Measurements from ENCODE around the gene PITPNM3.

PITPNM3 gene

DNA sequence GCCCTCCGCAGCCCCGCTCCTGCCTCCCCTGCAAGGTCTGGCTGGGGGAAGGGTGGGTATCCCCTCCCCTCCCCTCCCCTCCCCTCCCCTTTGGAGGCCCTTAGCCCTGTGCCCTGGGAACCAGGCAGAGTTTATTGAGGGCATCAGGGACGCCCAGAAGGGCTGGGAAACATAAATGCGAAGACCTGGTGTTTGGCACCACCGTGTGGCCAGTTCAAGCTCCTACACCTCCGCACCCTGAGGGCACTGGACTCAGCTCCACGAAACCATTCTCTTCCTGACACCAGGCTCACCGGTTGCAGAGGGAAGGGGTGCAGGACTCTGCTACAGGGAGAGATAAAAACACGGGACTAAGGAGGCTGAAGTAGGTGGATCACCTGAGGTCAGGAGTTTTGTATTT, 120.4 kb downstream of the PITPNM3 start:
- peak; percentile 59 to 71 for DNase-seq

DNA sequence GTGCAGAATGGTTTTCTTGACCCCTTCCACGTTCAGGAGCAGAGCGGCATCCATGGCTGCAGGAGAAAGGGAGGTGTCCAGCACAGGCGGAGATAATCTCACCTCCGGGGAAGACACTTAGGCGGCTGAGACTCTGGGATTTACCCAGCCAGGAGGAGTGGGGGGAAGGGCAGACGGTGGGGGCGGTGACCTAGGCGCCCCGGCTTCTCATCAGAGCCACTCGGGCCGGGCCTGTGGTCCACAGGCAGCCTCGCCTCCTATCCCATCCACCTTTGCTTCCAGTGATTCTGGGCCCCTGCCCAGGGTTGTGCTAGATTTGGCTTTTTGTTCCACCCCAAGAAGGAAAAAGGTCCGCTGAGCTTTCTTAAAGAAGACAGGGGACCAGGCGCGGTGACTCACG, 121.3 kb downstream of the PITPNM3 start, which contains the start of gene AIPL1:
TSS of gene AIPL1 (minus strand) at position 71 of the 400 bp plus-strand sequence. CDS start at position 54, 17 bp downstream.
- DNase-seq, result no peak

DNA sequence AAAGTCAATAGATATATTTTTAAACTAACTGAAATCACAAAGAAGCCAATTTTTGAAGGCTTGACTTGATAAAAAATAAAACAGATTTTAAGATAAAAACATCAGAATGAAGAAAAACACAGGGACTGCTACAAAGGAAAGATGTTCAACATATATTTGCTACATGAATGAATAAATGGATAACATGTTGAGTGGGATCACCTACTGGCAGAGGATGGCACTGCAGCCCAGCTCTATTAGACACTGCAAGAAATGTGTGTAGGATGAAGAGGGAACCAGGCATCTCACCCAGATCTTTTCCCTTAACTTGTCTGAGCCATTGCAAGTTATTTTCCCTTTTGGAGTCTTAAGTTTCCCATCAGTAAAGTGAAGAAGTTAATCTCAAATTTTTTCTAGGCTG, 125.6 kb downstream of the PITPNM3 start:
- DNase-seq, result peak in 1 of 2 donors; percentile 19

DNA sequence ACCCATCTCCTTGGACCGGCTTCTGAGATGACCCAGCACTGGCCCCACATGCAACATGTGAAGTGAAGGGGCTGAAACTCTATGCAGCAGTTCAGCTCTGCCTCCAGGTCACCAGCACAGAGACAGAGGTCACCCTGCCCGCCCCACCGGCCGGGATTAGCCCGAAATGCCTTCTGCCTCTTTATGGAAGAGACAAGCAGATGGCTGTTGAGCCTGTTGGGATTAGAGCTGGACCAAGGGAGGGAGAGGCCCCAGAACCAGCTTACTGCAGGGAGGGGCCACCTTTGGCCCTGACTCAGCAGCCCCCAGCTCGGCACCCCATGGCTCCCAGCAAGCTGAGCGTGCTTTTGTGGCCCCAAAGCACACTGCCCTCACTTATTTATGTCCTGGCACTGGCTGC, 127.1 kb downstream of the PITPNM3 start:
- DNase-seq, result no peak

DNA sequence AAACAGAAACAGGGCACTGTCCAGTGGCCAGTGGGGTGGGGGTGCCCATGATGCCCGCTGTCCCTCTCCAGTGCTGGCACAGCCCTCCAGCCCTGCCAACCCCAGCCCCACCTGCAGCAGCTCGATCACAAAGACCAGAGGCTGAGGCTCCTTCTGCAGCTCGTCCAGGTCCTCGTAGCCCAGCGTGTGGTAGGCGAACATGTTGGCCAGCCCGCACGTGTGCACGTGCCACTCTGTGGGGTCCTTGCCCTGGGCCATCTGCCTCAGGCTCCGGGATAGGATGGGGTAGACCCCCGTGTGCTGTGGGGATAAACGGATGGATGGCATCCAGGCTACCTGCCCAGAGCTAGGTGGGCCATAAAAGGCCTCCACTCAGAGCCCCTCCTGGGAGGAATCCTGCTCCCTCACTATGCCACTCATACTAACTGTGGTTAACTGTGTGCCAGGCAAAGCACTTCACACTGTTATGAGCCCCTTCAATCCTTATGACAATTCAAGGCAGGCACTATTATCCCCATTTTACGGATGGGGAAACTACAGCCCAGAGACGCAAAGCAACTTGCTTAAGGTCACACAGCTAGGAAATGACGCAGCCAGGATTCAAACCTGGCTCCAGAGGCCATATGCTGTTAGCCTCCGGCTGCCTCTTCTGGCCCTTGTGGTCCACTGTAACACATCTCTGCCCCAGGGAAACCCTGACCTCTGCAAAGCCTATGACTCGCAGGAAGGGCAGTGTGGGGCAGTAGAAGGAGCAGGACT, 128.0 kb downstream of the PITPNM3 start:
- no peak for DNase-seq

DNA sequence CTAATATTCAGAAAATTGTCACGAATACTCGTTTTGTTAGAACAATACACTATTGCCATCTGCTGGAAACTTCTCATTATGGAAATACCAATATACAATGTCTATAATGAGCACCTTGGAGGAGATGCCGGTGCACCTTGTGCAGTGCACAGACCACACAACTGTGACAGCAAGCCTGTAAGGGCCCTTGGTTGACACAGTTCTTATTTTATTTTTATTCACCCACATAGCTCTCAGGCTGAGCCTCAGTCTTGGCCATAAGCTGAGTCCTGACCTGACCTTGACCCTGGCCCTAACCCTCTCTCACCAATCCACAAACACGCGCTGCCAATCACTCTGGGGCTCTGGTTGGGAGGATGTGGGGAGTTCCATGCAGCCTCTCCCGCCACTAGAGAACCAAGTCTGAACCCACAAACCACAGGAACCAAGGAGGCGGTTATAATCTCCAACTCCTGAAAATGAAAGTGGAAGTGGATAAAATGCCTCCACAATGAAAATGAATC, 129.0 kb downstream of the PITPNM3 start:
- peak; percentile 23 to 64 for DNase-seq

DNA sequence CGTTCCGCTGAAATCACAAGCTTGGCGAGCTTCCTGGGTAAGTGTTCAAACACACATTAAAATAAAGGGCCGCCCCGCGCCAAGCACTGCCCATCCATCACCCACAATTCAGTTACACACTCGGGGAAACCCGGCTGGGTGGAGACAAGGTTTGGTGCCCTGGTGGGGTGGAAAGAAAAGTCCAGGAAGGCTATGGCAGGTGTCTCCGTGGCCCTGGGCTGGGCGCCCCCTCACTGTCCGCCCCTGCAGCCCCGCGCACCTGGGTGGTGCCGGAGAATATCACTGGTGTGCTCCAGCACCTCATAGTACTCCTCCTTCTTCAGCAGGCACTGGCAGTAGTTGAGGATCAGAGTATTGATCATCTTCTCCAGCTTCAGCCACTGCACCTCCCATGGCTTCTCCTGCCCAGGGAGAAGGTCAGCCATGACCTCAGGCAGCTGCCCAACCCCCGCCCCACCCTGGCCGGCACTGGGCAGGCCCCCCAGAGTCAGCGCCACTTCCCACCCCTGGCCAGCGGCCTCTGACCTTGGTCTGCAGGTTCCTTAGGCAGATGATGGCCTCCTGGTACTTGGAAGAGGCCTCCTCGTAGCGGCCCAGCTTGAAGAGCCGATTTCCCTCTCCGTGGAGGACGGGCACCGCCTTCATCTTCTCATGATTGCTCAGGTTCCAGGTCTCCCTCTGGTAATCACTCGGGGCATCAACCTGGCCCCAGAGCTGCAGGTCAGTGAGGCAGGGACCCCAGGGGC, 129.8 kb downstream of the PITPNM3 start:
- DNase-seq, result no peak

DNA sequence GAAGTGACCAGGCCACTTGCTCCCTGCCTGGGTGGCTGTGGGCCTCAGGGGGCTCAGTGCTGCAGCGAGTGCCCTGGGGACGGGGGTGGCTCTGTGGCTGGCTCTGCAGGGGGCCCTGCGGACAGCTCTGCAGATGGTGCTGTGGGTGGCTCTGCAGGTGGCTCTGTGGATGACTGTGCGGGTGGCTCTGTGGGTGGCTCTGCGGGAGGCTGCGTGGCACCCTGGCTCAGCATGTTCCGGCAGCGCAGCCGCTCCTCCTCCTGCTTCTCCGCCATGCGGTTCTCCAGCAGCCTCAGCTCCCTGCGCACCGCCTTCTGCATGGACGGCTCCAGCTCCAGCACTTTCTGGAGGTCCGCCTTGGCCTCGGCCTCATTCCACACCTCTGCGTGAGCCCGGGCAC, 130.9 kb downstream of the PITPNM3 start:
- DNase-seq, result no peak

DNA sequence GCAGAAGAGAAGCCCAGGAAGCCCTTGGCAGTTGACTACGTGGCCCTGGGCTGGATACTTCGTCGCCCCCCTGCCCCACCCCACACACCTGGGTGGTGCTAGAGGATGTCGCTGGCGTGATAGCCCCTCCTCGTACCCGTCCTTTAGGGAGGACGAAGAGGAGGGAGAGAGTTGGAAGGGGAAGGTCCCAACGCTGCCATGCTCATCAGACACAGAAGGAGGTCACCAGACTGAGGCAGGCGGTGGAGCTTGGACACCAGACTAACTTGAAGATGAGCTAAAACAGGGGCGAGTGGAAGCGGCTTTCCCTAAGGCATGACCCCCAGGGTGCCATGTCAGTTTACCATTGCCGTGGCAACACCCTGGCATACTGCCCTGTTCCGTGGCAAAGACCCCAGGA, 132.4 kb downstream of the PITPNM3 start:
- no peak for DNase-seq

DNA sequence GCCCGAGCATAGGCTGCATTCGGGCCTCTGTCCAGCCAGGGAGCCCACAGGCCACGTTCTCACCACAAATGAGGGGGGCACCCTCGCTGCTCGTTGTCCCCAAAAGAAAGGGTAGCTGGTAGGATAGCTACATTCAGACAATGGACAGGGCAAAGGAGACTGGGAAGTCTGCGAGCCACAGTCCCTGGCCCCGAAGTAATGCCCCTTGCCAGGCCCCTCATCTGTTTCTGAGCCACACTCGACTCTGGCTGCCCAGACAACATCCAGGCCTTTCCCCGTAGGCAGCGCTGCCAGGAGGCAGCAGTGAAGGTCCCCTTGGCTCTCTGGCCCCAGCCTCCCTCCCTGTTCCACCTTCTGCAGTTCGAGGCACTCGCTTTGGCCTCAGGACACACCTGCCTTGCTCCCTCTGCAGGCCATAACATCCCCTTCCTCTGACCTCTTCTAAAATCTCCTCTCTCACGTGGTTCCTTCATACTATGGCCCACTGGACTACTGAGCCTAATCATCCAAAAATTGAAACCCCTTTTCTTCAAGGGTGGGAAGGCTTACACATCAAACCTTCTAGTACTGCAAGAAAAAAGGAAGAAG, 133.6 kb downstream of the PITPNM3 start:
- DNase-seq, result no peak

DNA sequence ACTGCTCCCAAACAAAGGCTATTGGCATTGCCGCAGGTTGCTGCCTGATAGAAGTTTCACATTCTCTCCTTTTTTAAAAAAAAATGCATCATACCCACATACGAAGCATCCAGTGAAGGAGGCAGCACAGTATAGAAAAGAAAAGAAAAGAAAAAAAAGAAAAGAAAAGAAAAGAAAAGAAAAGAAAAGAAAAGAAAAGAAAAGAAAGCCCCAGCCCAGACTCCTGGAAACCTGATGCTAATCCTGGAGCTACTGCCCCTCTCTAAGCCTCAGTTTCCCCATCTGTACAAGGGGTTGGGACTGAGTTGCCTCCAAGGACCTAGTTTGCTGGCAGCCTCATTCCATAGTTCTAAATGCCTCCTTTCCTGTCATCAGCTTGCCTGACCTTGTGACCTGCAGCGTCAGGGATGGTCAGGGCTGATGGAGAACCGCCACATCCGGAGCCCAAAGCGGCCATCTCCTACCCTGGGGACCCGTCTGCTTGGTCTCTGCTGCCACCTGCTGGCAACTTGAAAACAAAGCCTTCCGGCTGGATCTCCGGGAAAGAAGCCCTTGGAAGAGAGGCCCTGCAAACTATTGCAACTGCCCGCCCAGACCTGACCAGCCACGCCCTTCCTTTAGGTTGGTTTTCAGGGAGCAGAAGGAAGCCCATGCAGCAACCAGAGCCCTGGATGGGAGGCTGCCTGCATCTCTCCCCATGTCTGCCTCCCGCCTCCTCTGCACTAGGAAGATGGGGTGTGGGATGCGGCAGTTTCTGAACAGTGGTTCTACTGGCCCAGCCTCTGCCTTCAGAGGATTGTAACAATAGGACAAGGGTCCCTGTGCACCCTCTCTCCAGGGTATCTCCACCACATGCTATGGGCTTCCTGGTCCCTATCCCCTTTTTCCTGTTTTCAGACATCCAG, 134.4 kb downstream of the PITPNM3 start:
- DNase-seq, result peak; percentile 71 to 74

DNA sequence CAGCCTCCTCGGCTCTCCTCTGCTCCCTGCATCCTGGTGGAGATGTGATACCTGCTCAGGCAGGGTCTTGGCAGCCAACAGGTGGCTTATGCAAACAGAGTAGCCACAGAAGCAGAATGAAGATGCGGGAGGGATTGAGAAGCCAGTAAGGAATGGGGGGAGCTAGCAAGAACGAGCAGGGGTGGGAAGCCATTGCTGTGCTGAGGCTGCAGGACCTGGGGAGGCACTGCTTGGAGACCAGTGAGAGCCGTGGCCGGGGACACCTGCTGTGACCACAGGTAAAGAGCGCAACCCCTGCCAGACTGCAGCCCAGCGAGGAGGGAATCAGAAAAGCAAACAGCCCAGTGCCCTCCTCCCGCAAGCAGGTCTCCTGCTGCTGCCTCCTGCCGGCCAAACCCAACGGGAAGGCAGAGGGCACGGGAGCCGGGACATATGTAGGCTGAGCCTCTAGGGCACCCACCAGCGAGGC, 136.1 kb downstream of the PITPNM3 start:
- DNase-seq, result peak in 1 of 2 donors; percentile 13

DNA sequence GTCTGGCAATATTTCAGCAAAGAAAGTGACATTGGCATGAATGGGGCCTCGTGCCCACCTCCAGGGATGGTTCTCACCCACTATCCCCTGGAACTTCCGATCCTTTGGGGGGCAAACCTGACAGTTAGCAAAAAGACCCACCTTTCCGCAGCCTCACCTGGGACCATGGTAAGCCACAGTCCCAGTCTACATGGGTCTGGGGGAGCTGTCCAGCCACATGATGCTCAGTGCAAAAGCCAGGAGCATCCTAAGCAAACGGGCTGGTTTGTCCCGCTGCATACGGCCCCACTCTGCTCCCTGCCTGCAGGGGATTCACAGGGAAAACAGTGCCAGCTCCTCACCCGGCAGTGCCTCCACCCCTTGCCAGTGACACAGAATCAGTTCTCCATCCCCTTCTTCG, 140.7 kb downstream of the PITPNM3 start:
- DNase-seq, result no peak

DNA sequence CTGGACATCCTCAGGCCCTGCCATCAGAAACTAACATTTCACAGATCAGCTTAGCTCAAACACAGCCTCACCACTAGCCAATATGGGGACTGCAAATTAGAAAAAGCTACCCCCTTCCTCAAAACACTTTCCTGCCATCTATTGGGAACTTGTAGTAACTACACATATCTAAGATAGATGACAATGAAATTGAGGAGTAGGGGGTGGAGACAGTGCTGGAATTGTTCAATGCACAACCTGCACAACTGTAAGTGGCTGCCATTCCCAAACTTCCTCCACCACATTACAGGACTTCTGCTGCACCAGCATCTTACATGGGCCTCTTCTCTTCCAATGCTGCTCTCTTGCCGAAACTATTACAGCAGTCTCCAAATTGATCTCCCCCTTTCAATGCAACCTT, 143.3 kb downstream of the PITPNM3 start:
- peak in 1 of 2 donors; percentile 12 for DNase-seq

DNA sequence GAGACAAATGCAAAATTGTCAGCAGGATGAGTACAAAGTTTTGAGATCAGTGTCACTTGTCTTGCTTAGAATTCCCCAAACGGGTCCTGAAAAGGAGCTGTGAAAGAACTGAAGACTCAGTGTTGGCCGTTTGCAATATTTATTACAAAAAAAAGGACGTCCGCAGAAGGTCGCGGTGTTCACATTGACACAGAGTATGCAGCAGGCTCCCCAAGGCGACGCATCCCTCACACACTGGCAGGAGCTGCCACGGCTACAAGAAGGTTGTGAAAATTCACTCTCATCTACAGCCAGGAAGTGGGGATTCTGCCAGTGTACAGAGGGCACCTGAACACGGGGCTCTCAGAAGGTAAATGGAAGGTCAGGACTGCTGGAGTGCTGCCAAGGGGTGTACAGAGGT, 147.6 kb downstream of the PITPNM3 start:
- DNase-seq, result no peak

DNA sequence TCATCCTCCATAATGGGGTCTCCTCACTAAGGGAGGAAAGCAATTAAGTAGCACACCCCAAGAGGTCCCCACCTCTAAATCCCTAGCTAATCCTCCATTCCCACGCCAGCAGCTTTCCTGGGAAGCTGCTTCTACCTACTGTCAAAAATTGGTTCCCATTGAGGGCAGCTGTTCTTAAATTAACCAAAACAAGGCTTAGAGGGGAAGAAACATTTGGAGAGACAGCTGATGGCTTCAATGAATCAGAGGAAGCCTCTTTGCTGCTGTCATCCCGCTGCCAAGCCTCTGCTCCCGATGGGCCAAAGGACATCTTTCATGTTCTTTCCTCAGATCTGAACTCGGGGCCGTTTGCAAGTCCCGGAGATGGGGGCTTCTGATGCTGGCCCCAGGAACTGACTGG, 148.1 kb downstream of the PITPNM3 start:
- no peak for DNase-seq

DNA sequence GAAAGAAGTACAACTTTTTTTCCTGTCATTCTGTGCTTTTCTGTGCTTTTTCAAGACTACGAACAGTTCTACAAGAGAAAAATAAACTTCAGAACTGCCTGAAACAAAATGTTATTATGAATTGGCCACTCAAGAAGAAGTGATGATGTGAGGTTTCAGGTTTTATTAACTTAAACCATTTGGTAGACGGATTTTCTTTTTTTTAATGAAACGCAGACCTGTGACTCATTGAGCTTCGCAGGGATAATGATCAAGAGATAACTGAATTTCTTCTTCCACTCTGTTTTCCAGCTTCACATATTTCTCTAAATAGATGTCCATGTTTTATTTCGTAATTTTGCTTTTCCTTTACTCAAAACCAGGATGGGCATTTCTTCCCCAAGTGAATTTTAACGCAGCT, 154.1 kb downstream of the PITPNM3 start:
- no peak for DNase-seq
